ENCODE measurements around the gene UBR3. TPM values are rescaled to one million over a fixed set of nuclear protein-coding genes. Genes with fewer than 3 reads are reported as not detected.

UBR3 gene
- total and polyA plus RNA-seq, 2 of the 4 experiments (the other 2 are of a cell fraction) = 10.0 to 33.9 TPM

GRCh38 chr2:169824373-169825333 is 2.6 kb upstream of the UBR3 start, which contains the start of gene METTL5:
TSS of gene METTL5 (minus strand) at chr2:169824905. CDS start at chr2:169824597, 308 bp downstream.
- Histone ChIP-seq H3K79me1 (ENCODE audit: low read depth in 1 of 2, low read length in 2 of 2) (peaks cover 24 to 52% of the 10 kb centered on the region in 2 experiments), H4K8ac (ENCODE audit: low read depth in 2 of 2, low read length in 2 of 2) (peak within 1 kb of the TSS; percentile 66 to 73), H3K9ac (ENCODE audit: low read depth, low read length) (peak within 1 kb of the TSS; percentile 79), H3K4ac (ENCODE audit: low read depth, low read length) (peak within 1 kb of the TSS; percentile 74), H3K4me1 (ENCODE audit: control insufficient read depth, insufficient read depth, low read length) (peaks cover 4% of the 10 kb centered on the region), H3K27ac (ENCODE audit: insufficient read depth, low read length) (peak within 1 kb of the TSS; percentile 88), H2BK120ac (ENCODE audit: low read depth, low read length) (peak within 1 kb of the TSS; percentile 75), H2AK9ac (replicated peaks; ENCODE audit: low read depth, low read length, poor library complexity) (peak within 1 kb of the TSS; percentile 59), H3K9me1 (ENCODE audit: insufficient read depth, low read length) (0 out of 2 replicates have a peak, but pooled peaks cover 3% of the 10 kb centered on the region), H2AFZ (replicated peaks; ENCODE audit: low read length, poor library complexity) (peak within 1 kb of the TSS; percentile 99), H2BK15ac (ENCODE audit: low read depth, low read length) (peak within 1 kb of the TSS; percentile 12; the same call in 1 of the 3 replicates), H3K4me2 (ENCODE audit: low read depth, low read length) (peak within 1 kb of the TSS; percentile 93), H3K27me3 (ENCODE audit: control insufficient read depth, insufficient read depth, low read length) (no peaks in the 10 kb centered on the region), H3K23ac (ENCODE audit: low read depth, low read length) (peak within 1 kb of the TSS; percentile 96), H2BK5ac (ENCODE audit: low read depth, low read length, poor library complexity, severe bottlenecking) (peak within 1 kb of the TSS; percentile 78), H4K91ac (ENCODE audit: insufficient read depth, low read depth, low read length) (peak within 1 kb of the TSS; percentile 46), H3K14ac (replicated peaks; ENCODE audit: low read depth, low read length) (peak within 1 kb of the TSS; percentile 53), H3K4me3 (ENCODE audit: insufficient read depth, low read depth, low read length) (peak within 1 kb of the TSS; percentile 72), H2AK5ac (ENCODE audit: low read depth, low read length) (peak within 1 kb of the TSS; percentile 22; the same call in 1 of the 2 replicates), H4K20me1 (ENCODE audit: insufficient read depth, low read length) (peaks cover 17% of the 10 kb centered on the region), H2BK20ac (ENCODE audit: low read depth, low read length) (0 out of 2 replicates have a peak within 1 kb of the TSS, but pooled peaks have one; percentile 8), H3K36me3 (ENCODE audit: control insufficient read depth, insufficient read depth, low read length) (peaks cover 2% of the 10 kb centered on the region; the same call in 1 of the 2 replicates), H3K18ac (ENCODE audit: low read depth, low read length) (peak within 1 kb of the TSS; percentile 26), H3K56ac (ENCODE audit: extremely low read depth, insufficient read depth, low read length) (peak within 1 kb of the TSS; percentile 75; the same call in 1 of the 2 replicates), H4K5ac (ENCODE audit: low read depth, low read length) (peak within 1 kb of the TSS; percentile 93), H3K9me3 (ENCODE audit: control insufficient read depth, insufficient read depth, low read length) (no peaks in the 10 kb centered on the region)
- DNase-seq = peak; percentile 70
- WGBS, 2 experiments (ENCODE audit: extremely low coverage in 2 of 2, insufficient read length in 1 of 2) = 0% methylated on average over 19 of the region's 61 CpGs; no CpG with 5 or more reads in 1 of the 2 experiments
- in situ Hi-C loops (cut with MboI; ENCODE audit: low sequenced_read_pairs) (loop anchor here (25.0 kb wide), 1 partner anchor 1113 kb away; the partner anchor contains the start of gene GORASP2), dilution Hi-C loops (cut with HindIII; ENCODE audit: low sequenced_read_pairs, unreplicated experiment) (no loop called here), intact Hi-C loops (cut with micrococcal nuclease) (loop anchor here (1.0 to 5.0 kb wide), 3 partner anchors 53 to 372 kb away; no protein-coding TSS in a partner anchor)
- ATAC-seq (ENCODE audit: low read depth) = peak; percentile 64
- no TSS peak for BruUV-seq (replicated peaks)
- ChIA-PET POLR2A (ENCODE audit: unreplicated experiment) (no interaction called here), CTCF (interaction anchor here (1.0 to 1.4 kb wide), 5 partner anchors 9 to 104 kb away, joined by 3 to 5 read pairs (median 4); no protein-coding TSS in a partner anchor)
- no peak for TF ChIP-seq ELK1 (IDR thresholded peaks at IDR 0.05; ENCODE audit: borderline replicate concordance, low read depth, low read length)
- TF ChIP-seq MAZ (IDR thresholded peaks at IDR 0.05; ENCODE audit: borderline replicate concordance, low read depth, low read length) = peak; percentile 49; the same call in 1 of the 2 replicates
- TF ChIP-seq NFE2L2 (IDR thresholded peaks at IDR 0.05; ENCODE audit: low read depth, low read length) = no peak
- no peak for TF ChIP-seq RCOR1 (IDR thresholded peaks at IDR 0.05; ENCODE audit: insufficient replicate concordance, low read length)
- TF ChIP-seq CHD1 (IDR thresholded peaks at IDR 0.05; ENCODE audit: low read depth, low read length) = no peak
- peak; percentile 62; the same call in 1 of the 2 replicates for TF ChIP-seq BHLHE40 (IDR thresholded peaks at IDR 0.05; ENCODE audit: low read depth, low read length)
- TF ChIP-seq RAD21 (IDR thresholded peaks at IDR 0.05; ENCODE audit: low read length) = peak; percentile 62
- no peak for TF ChIP-seq MAFK (IDR thresholded peaks at IDR 0.05; ENCODE audit: low read depth, low read length)
- no peak for TF ChIP-seq FOS (IDR thresholded peaks at IDR 0.05; ENCODE audit: low read depth, low read length)
- peak; percentile 99 for TF ChIP-seq CTCF (conservative IDR thresholded peaks at IDR 0.05; ENCODE audit: low read depth, low read length)
- no peak for TF ChIP-seq RFX5 (IDR thresholded peaks at IDR 0.05; ENCODE audit: low read depth, low read length)
- peak; percentile 60 for TF ChIP-seq CEBPB (IDR thresholded peaks at IDR 0.05; ENCODE audit: low read depth, low read length)
- peak; percentile 85 for TF ChIP-seq MXI1 (IDR thresholded peaks at IDR 0.05; ENCODE audit: borderline replicate concordance, low read depth, low read length)
